GM10266 (cell line): ENCODE measurements around the gene KANSL2.
"Not testable (repeated sequence)": the region's sequence is repeated elsewhere in the genome, so short reads cannot be mapped to it uniquely, and the experiment has no call there.

Experiments used
- DNase-seq: peaks from one replicate; pipeline ENCODE4 v3.0.0; 2012; ENCODE audit errors: extremely low spot score
- TF ChIP-seq, protein P1 (sequence below): IDR thresholded peaks from 2 replicates; pipeline ENCODE4 v1.5.1; 2012; ENCODE audit warnings: mild to moderate bottlenecking, low read depth; ENCODE audit not compliant: control insufficient read depth, insufficient read depth; ENCODE audit errors: missing control alignments

Gene KANSL2

DNA sequence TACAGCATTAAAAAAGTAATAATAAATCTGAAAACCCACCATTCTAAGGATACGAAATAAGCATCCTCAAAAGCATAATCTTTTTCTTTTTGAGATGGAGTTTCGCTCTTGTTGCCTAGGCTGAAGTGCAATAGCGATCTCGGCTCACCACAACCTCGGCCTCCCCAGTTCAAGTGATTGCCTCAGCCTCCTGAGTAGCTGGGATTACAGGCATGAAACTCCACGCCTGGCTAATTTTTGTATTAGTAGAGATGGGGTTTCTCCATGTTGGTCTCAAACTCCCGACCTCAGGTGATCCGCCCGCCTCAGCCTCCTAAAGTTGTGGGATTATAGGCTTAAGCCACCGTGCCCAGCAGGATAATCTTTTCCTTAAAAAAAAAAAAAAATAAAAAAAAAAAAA, 30.2 kb upstream of the KANSL2 start:
- DNase-seq: no peak

DNA sequence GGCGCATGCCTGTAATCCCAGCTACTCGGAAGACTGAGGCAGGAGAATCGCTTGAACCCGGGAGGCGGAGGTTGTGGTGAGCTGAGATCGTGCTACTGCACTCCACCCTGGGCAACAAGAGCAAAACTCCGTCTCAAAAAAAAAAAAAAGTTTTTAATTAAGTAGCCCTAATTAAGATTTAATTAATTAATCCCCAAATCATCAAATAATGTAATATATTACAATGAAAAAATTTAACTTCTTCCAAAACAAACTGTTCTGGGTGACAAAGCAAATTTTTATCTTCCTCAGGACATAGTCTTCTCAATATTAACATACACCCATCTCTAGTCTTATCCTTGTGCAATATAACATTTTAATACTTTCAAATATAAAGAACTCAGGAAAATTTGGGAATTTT, 16.8 kb upstream of the KANSL2 start:
- DNase-seq: not testable (repeated sequence)

More for the DNA sequence above, 30.2 kb upstream of the KANSL2 start:
- TF ChIP-seq, protein P1, sequence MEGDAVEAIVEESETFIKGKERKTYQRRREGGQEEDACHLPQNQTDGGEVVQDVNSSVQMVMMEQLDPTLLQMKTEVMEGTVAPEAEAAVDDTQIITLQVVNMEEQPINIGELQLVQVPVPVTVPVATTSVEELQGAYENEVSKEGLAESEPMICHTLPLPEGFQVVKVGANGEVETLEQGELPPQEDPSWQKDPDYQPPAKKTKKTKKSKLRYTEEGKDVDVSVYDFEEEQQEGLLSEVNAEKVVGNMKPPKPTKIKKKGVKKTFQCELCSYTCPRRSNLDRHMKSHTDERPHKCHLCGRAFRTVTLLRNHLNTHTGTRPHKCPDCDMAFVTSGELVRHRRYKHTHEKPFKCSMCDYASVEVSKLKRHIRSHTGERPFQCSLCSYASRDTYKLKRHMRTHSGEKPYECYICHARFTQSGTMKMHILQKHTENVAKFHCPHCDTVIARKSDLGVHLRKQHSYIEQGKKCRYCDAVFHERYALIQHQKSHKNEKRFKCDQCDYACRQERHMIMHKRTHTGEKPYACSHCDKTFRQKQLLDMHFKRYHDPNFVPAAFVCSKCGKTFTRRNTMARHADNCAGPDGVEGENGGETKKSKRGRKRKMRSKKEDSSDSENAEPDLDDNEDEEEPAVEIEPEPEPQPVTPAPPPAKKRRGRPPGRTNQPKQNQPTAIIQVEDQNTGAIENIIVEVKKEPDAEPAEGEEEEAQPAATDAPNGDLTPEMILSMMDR: no peak

GRCh38 chr12:48696626-48697025, 14.6 kb upstream of the KANSL2 start:
- DNase-seq: no peak
- TF ChIP-seq, protein P1: no peak

- no peak for DNase-seq
- TF ChIP-seq, protein P1: no peak
Measured at GRCh38 chr12:48695859-48696258, 13.8 kb upstream of the KANSL2 start.

- TF ChIP-seq, protein P1: no peak
- no peak for DNase-seq
Measured at GRCh38 chr12:48694038-48694437, 12.0 kb upstream of the KANSL2 start.

DNA sequence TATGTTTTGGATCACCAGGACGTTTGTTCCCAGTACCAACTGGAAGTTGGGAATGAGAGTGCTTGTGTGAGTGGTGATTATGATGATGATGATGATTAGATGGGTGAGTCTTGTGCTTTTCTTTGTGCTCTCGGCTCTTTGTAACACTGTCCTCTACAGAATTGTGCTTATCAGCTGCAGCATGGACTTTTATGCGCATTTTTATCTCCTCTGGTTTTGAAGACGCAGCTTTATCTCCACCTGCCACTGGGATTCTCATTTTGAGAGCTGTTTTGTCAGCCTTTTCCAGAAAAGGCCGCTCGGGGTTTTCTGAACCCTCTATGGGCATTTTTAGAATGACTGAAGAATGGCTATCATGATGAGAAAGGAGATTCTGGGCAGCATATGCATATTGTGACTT, 11.5 kb upstream of the KANSL2 start:
- no peak for DNase-seq
- TF ChIP-seq, protein P1: no peak

GRCh38 chr12:48691826-48692487, 9.9 kb upstream of the KANSL2 start:
- no peak for DNase-seq
- TF ChIP-seq, protein P1: no peak

GRCh38 chr12:48690990-48691389, 9.0 kb upstream of the KANSL2 start:
- DNase-seq: no peak

More at GRCh38 chr12:48690990-48691389, 9.0 kb upstream of the KANSL2 start:
- TF ChIP-seq, protein P1: no peak
